GM18873 (cell line): ENCODE data around the gene PTGDS.

Experiments used
- ATAC-seq: cut with Tn5 transposase; IDR thresholded peaks from one replicate; pipeline ENCODE4 v1.9.1; 2021; ENCODE audit warnings: mild to moderate bottlenecking, moderate library complexity, moderate number of reproducible peaks; ENCODE audit not compliant: unreplicated experiment, low FRiP score

PTGDS gene

GRCh38 chr9:136945333-136946227 lies 31.7 kb upstream of the PTGDS start:
- ATAC-seq: no peak

DNA sequence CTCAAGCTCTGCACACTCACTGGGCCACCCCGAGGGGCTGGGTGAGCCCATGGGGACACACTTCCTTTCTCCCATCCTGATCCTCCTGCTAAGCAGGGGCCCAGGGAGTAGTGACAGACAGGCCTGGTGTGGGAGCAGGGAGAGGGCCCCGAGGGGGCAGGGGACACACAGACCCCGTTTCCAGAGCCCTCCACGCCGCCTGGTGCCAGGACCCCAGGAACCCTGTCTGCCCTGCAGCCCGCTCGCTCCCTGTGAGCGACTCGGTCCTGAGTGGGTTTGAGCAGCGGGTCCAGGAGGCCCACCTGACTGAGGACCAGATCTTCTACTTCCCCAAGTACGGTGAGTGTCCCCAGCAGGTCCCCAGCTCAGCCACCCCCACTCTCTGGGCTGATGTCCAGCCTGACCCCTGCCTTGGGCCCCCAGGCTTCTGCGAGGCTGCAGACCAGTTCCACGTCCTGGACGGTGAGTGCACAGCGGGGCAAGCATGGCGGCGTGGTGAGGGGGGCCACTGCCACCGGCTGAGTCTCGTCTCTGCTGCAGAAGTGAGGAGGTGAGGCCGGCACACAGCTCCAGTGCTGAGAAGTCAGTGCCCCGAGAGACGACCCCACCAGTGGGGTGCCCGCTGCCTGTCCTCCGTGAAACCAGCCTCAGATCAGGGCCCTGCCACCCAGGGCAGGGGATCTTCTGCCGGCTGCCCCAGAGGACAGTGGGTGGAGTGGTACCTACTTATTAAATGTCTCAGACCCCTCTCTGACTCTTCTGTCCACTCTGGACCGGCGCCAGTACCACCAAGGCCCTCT lies 30.9 kb upstream of the PTGDS start:
- ATAC-seq: no peak

GRCh38 chr9:136947028-136947891 lies 30.0 kb upstream of the PTGDS start:
- ATAC-seq: no peak

DNA sequence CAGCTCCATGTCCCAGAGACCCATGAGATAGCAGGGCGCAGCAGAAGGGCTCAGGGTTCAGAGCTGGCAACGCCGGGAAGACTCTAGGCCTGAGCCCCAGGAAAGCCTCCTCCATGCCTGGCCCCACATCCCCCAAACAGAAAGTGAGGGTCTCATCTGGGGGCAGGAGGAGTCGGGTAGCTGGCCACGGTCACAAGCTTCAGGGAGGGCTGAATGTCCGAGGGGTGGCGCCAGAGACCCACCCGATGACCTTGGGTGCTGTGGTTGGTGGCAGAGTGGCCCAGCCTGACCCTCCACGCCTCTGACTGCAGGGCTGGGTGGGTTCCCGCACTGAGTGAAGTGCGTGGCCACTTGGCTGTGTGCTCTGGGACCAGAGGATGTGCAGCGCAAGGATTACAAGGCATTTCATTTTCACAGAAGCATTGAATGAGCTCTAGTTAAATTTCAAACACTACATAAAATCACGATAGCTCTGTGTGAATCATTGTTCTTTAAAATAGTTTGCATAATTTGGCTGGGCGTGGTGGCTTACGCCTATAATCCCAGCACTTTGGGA lies 29.3 kb upstream of the PTGDS start:
- ATAC-seq: no peak

GRCh38 chr9:136949239-136949816 lies 28.0 kb upstream of the PTGDS start:
- ATAC-seq: no peak

DNA sequence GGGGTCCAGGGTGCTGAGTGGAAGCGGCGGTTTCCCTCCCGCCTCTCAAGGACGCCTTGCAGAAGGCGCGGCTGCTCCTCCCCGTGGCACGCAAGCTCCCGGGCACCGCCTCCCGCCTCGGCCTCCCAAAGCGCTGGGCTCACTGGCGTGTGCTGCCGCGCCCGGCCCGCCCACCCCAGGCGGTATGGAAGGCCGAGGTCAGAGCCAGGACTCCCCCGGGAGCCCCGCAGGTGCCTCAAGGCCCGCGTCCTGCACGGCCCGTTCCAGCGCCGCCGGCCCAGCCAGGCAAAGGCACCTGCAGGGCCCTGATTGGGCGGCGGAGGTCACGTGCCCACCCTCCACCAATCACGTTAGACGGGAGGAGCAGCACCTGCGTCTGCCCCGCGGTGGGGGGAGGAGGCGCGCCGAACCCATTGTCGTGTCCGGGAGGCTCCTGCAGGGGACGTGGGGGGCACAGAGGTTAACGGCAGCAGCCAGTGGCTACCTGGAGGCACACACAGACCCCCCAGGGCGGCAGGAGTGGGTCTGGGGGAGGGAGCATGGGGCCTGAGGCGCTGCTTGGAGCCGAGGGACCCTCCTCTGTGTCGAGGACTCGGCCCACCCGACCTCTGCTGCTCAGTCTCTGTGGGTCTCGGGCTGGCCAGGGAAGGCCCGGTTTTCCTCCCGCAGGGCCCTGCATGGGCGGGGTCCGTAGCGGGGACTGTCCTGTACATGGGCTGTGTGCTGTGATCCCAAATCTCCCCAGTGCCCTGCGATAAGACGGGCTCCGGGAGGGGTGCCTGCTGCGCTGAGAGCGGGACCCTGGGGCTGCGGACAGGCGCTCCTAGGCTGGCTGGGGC lies 27.3 kb upstream of the PTGDS start:
- ATAC-seq: peak; percentile 64

- ATAC-seq: no peak
These were observed 26.5 kb upstream of the PTGDS start for GRCh38 chr9:136950656-136951276.

DNA sequence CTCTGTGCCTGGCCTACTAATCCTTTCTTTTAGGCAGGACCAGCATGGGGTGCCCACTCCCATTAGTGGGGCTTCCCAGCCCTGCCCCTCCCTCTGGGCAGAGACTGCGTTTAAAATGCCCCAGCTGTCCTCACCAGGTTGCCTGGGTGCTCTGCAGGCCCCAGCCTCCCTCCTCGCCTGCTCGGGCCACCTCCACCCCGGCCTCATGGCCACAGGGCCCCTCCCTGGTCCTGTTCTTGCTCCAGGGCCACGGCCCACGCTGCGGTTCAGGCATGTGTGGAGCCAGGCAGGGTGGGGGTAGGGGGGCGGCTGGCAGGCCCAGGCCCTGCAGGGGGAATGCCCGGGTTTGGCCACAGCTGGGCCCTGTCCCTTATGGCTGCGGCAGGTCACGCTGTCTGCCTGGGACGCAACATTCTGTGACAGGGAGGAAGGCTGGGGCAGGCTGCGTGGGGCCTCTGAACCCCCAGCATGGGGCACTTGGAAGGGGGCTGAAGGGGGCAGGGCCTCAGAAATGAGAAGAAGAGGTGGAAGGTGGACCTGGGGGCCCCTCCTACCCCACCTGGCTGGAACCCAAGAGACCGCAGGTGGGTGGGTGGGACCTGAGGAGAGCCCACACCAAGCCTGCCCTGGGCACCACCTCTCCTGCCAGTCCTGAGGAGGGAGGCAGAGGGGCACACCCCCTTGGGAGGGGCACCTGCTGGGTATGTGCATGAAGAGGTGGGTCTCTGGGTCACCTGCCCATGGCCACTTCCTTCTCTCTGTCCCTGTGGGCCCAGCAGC lies 25.6 kb upstream of the PTGDS start, which contains the start of gene LCN12:
LCN12 (plus strand) TSS at position 733 of the 780 bp plus-strand sequence. CDS start 55 bp downstream, outside the sequence.
- no peak for ATAC-seq

GRCh38 chr9:136952321-136952850 lies 24.9 kb upstream of the PTGDS start:
- ATAC-seq: no peak

DNA sequence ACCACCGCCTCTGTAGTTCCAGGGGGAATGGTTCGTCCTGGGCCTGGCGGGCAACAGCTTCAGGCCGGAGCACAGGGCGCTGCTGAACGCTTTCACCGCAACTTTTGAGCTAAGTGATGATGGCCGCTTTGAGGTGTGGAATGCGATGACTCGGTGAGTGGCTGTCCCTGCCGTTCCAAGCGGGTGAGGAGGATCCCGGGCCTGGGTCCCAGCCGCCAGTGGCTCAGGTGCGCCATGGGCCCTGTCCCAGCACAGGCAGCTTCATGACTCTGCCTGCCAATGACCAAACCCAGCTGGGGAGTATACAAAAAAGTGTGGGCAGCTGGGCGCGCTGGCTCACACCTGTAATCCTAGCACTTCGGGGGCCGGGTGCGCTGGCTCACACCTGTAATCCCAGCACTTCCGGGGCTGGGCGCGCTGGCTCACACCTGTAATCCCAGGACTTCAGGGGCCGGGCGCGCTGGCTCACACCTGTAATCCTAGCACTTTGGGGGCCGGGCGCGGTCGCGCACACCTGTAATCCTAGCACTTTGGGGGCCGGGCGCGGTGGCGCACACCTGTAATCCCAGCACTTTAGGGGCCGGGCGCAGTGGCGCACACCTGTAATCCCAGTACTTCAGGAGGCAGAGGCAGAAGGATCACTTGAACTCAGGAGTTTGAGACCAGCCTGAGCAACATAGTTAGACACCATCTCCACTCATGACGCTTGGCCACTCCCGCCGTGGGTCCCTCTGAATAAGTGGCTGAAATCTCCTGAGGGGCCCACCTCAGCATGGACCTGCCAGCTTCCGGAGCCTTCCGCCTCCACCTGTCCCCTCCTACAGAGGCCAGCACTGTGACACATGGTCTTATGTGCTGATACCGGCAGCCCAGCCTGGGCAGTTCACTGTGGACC lies 24.2 kb upstream of the PTGDS start:
- no peak for ATAC-seq

- ATAC-seq: no peak
These were observed 23.5 kb upstream of the PTGDS start for GRCh38 chr9:136953771-136954269.

- ATAC-seq: no peak
These were observed 22.8 kb upstream of the PTGDS start for GRCh38 chr9:136954270-136955083.

DNA sequence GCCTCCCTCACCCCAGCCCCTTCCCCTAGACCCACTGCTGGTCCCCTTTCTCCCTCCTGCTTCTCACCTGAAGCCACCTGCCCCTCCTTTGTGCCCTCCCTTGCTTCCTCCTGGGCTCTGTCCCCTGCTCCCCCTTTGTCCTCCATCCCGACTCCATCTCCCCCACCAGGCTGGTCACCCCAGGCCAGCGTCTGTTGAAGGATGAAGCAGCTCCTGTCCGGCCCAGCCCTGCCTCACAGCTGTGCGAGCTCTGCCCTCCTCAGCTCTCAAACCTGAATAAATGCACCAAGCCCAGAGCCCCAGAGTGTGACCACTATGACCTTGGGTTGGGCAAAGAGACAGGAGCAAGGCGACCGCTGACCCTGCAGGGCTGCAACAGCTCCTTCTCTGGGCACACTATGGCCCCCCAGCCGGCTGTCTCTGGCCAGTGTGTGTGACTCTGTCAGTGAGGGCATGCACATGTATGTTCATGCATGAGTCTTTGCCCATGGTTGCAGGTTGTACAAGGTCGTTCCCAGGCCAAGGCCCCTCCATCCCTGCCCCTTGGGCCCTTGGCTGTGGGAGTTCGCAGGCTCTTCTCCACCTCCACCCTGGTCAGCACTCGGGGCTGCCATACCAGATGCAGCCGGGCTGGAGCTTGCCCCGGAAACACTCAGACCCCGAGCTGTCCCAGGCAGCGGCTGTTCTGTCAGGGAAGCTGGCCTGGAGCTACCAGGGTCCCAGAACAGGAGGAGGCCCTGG lies 21.9 kb upstream of the PTGDS start:
- ATAC-seq: no peak

DNA sequence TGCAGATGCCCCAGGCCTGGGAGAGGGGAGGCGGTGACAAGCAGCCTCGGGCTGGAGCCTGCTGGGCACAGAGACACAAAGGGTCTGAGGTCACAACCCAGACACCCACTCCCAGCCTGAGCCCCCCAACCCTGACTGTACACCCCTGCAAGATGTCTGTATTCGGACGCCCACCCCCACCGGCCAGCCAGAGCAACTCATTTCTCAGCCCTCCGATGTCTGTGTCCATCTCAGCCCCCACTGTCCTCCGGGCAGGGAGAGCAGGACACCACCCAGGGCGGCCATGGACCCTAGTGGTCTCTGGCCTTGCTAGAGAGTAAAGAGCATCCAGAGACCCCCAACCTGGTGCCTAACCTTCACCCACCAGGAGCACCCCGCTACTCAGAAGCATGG lies 21.4 kb upstream of the PTGDS start:
- ATAC-seq: no peak

GRCh38 chr9:136956604-136957003 lies 20.7 kb upstream of the PTGDS start:
- no peak for ATAC-seq
